OCI-LY7 (cell line): Measurements from ENCODE around the gene GOLGA6L24. TPM values are rescaled to one million over a fixed set of nuclear protein-coding genes. Genes with fewer than 3 reads are reported as not detected.
"Not testable (repeated sequence)": the region's sequence is repeated elsewhere in the genome, so short reads cannot be mapped to it uniquely, and the experiment has no call there.

ENCODE experiments used
- BruUV-seq: library from RNA; stranded (reverse); fragments of 400-500 nt; replicated peaks from 2 replicates; lab custom pipeline; 2021; lab: Mats Ljungman, UMichigan
- CTCF ChIA-PET: fragments of 300-600 bp; sonication (Branson Sonifier 250); formaldehyde crosslinking; loops from one replicate; lab custom pipeline; 2022; ENCODE audit warnings: antibody characterized with exemption; ENCODE audit not compliant: unreplicated experiment; lab: Charles Lee
- POLR2A ChIA-PET: fragments of 300-600 bp; sonication (Branson Sonifier 250); formaldehyde crosslinking; loops from one replicate; lab custom pipeline; 2022; ENCODE audit warnings: antibody characterized with exemption; lab: Charles Lee
- DNase-seq: peaks from one replicate; pipeline ENCODE4 v3.0.0-alpha.2; 2015; ENCODE audit warnings: low spot score
- H2AFZ ChIP-seq: fragments of 200-600 bp; sonication (generic), shearing (Covaris generic); 2 replicates; pipeline ENCODE4 v1.6.1; 2014; ENCODE audit warnings: mild to moderate bottlenecking, antibody characterized with exemption, low read length, moderate library complexity
- H3K27ac ChIP-seq: fragments of 200-600 bp; sonication (generic); 2 replicates; pipeline ENCODE4 v1.5.1; 2014; ENCODE audit warnings: mixed run types, low read depth, mild to moderate bottlenecking, moderate library complexity, low read length, inconsistent platforms; ENCODE audit not compliant: poor library complexity, severe bottlenecking
- H3K36me3 ChIP-seq: fragments of 200-600 bp; sonication (generic); 2 replicates; pipeline ENCODE4 v1.6.1; 2014; ENCODE audit warnings: mild to moderate bottlenecking, antibody characterized with exemption, low read length, moderate library complexity, mixed read lengths; ENCODE audit not compliant: insufficient read depth
- H3K4me1 ChIP-seq: fragments of 200-600 bp; sonication (generic); 2 replicates; pipeline ENCODE4 v1.5.1; 2014; ENCODE audit warnings: mild to moderate bottlenecking, low read length; ENCODE audit not compliant: insufficient read depth, poor library complexity, severe bottlenecking
- H3K4me2 ChIP-seq: fragments of 200-600 bp; sonication (generic); 2 replicates; pipeline ENCODE4 v1.6.1; 2014; ENCODE audit warnings: mild to moderate bottlenecking, low read length
- H3K4me3 ChIP-seq: fragments of 200-600 bp; sonication (generic); 2 replicates; pipeline ENCODE4 v1.5.1; 2014; ENCODE audit warnings: mild to moderate bottlenecking, low read depth, low read length; ENCODE audit not compliant: poor library complexity, severe bottlenecking
- H3K79me2 ChIP-seq: fragments of 200-600 bp; sonication (generic); 2 replicates; pipeline ENCODE4 v1.6.1; 2016; ENCODE audit warnings: low read depth, mild to moderate bottlenecking, low read length, moderate library complexity, mixed read lengths; ENCODE audit not compliant: insufficient read depth
- H3K9me2 ChIP-seq: fragments of 200-600 bp; sonication (generic); 2 replicates; pipeline ENCODE4 v1.6.1; 2016; ENCODE audit warnings: mild to moderate bottlenecking, low read length, mixed read lengths; ENCODE audit not compliant: insufficient read depth
- H3K9me3 ChIP-seq: fragments of 200-600 bp; sonication (generic); 2 replicates; pipeline ENCODE4 v1.6.1; 2014; ENCODE audit warnings: mild to moderate bottlenecking, mixed run types, low read length, mixed read lengths
- H4K20me1 ChIP-seq: fragments of 200-600 bp; sonication (generic); 2 replicates; pipeline ENCODE4 v1.6.1; 2014; ENCODE audit warnings: mild to moderate bottlenecking, antibody characterized with exemption, low read length, moderate library complexity, mixed read lengths; ENCODE audit not compliant: insufficient read depth
- intact Hi-C: fragments of 100-400 bp; cut with micrococcal nuclease; formaldehyde crosslinking; loops from one replicate; pipeline ENCODE4 v1.10.0; 2022; ENCODE audit not compliant: unreplicated experiment
- small RNA-seq: library from RNA; depleted of rRNA; stranded (forward); fragments of <200 nt; gene quantifications from one replicate; pipeline ENCODE3, GENCODE V24; 2014
- total RNA-seq, 2 experiments: library from RNA; depleted of rRNA in 1 of 2; stranded (reverse); fragments of >200 nt in 1 of 2; shearing (Covaris generic) in 1 of 2; gene quantifications; 2 replicates each; pipeline ENCODE4 v1.2.3, GENCODE V29; 2014 to 2022

GOLGA6L24 gene
- total RNA-seq, 2 experiments from 2014 or later: not detected

DNA sequence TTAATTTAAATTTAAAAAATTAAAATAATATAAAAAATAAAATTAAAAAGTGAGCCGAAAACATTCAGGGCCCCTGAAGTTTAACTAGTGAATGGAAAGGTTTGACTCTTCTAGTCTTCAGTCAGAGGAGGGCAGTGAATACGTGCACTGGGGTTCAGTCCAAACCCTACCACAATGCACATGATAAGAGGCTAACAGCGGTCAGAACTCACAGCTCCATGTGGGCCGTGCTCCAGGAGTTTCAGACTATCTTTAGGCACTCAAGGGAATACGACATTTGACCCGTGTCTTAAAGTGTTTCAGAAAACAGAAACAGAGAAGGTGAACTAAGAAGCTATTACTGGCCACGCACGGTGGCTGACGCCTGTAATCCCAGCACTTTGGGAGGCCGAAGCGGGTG, 47.4 kb downstream of the GOLGA6L24 start:
- H3K9me2 ChIP-seq, H3K79me2 ChIP-seq, BruUV-seq, H2AFZ ChIP-seq, H3K4me2 ChIP-seq, DNase-seq, H3K4me3 ChIP-seq, H3K9me3 ChIP-seq, H4K20me1 ChIP-seq, H3K27ac ChIP-seq, intact Hi-C loops, CTCF ChIA-PET, H3K4me1 ChIP-seq, POLR2A ChIA-PET: not testable (repeated sequence)
- H3K36me3 ChIP-seq: peaks cover 28% of the 10 kb centered on the region

- H3K4me3 ChIP-seq, POLR2A ChIA-PET, H3K79me2 ChIP-seq, DNase-seq, H3K4me1 ChIP-seq, H4K20me1 ChIP-seq, BruUV-seq, H3K4me2 ChIP-seq, CTCF ChIA-PET, H3K9me3 ChIP-seq, H3K9me2 ChIP-seq, H3K27ac ChIP-seq, intact Hi-C loops, H2AFZ ChIP-seq: not testable (repeated sequence)
- peaks cover 20% of the 10 kb centered on the region for H3K36me3 ChIP-seq
Measured at GRCh38 chr15:28308718-28309117, 49.2 kb downstream of the GOLGA6L24 start.

Small RNA genes lying within 50 kb of the gene (small RNA-seq; reads per million reads assigned to genes)
- gene AC091304.5 (not detected), gene RN7SL238P (not detected)

Other genes with a start within 250 kb of the GOLGA6L24 start
- 45.9 and 55.5 TPM in 2 replicates for gene HERC2, start 35.9 kb downstream of the GOLGA6L24 start, total RNA-seq (2014; rRNA removed; shearing (Covaris generic))
- gene HERC2, start 35.9 kb downstream of the GOLGA6L24 start, total RNA-seq (2022): 94.0 and 102 TPM in 2 replicates
- gene GOLGA8F, start 20.6 kb upstream of the GOLGA6L24 start, total RNA-seq (2014; rRNA removed; shearing (Covaris generic)): not detected in 2 replicates
- gene GOLGA8F, start 20.6 kb upstream of the GOLGA6L24 start, total RNA-seq (2022): not detected in 2 replicates
- gene GOLGA8G, start 174.9 kb upstream of the GOLGA6L24 start, total RNA-seq (2014; rRNA removed; shearing (Covaris generic)): not detected in 2 replicates
- not detected in 2 replicates for gene GOLGA8G, start 174.9 kb upstream of the GOLGA6L24 start, total RNA-seq (2022)
- not detected in 2 replicates for gene GOLGA6L25, start 195.5 kb upstream of the GOLGA6L24 start, total RNA-seq (2014; rRNA removed; shearing (Covaris generic))
- gene GOLGA6L25, start 195.5 kb upstream of the GOLGA6L24 start, total RNA-seq (2022): not detected in 2 replicates